Duodenal mucosa (tissue), 2 donors: Measurements from ENCODE around the gene FMO2.

Source experiments
- H3K27ac ChIP-seq: one replicate; pipeline ENCODE4 v1.7.0; 2013; ENCODE audit warnings: low read depth, low read length
- H3K27me3 ChIP-seq, 2 donors: one replicate each; pipeline ENCODE4 v1.7.0; 2013; ENCODE audit warnings: low read length in 2 of 2, control low read depth in 1 of 2; ENCODE audit not compliant: insufficient read depth in 2 of 2, control insufficient read depth in 1 of 2
- H3K36me3 ChIP-seq, 2 donors: one replicate each; pipeline ENCODE4 v1.7.0; 2013; ENCODE audit warnings: low read length in 2 of 2, control low read depth in 1 of 2; ENCODE audit not compliant: insufficient read depth in 2 of 2, control insufficient read depth in 1 of 2
- H3K4me1 ChIP-seq, 2 donors: one replicate each; pipeline ENCODE4 v1.7.0; 2013; ENCODE audit warnings: low read length in 2 of 2, control low read depth in 1 of 2; ENCODE audit not compliant: insufficient read depth in 2 of 2, control insufficient read depth in 1 of 2
- H3K4me3 ChIP-seq, 2 donors: one replicate each; pipeline ENCODE4 v1.7.0; 2013; ENCODE audit warnings: low read length in 2 of 2, low read depth in 1 of 2
- H3K9ac ChIP-seq, 2 donors: one replicate each; pipeline ENCODE4 v1.7.0; 2013; ENCODE audit warnings: low read length in 2 of 2, low read depth in 1 of 2
- H3K9me3 ChIP-seq, 2 donors: one replicate each; pipeline ENCODE4 v1.7.0; 2013; ENCODE audit warnings: low read length in 2 of 2, control low read depth in 1 of 2; ENCODE audit not compliant: control insufficient read depth in 1 of 2

FMO2 gene

GRCh38 chr1:171185091-171185490 is at the start of gene FMO2:
Gene FMO2, plus strand, starts transcription at chr1:171185300. Its CDS starts 414 bp downstream, at chr1:171185714.
- H3K36me3 ChIP-seq = no peaks in the 10 kb centered on the region
- H3K4me3 ChIP-seq = no peak within 1 kb of the TSS
- no peak within 1 kb of the TSS for H3K27ac ChIP-seq
- H3K27me3 ChIP-seq = no peaks in the 10 kb centered on the region
- H3K4me1 ChIP-seq = peaks cover 0 to 11% of the 10 kb centered on the region in 2 donors
- H3K9me3 ChIP-seq = no peaks in the 10 kb centered on the region
- H3K9ac ChIP-seq = no peak within 1 kb of the TSS

- Histone ChIP-seq H3K9me3 (no peaks in the 10 kb centered on the region), H3K36me3 (no peaks in the 10 kb centered on the region), H3K9ac (no peak overlapping the region), H3K27me3 (no peaks in the 10 kb centered on the region), H3K27ac (no peak overlapping the region), H3K4me1 (peaks cover 4 to 8% of the 10 kb centered on the region in 2 donors), H3K4me3 (no peak overlapping the region)
Observed at GRCh38 chr1:171137580-171137979, 47.5 kb upstream of the FMO2 start.

GRCh38 chr1:171138980-171139379 is 46.1 kb upstream of the FMO2 start:
- Histone ChIP-seq H3K36me3 (no peaks in the 10 kb centered on the region), H3K9ac (no peak overlapping the region), H3K27ac (no peak overlapping the region), H3K4me1 (peaks cover 4 to 8% of the 10 kb centered on the region in 2 donors), H3K9me3 (no peaks in the 10 kb centered on the region), H3K27me3 (no peaks in the 10 kb centered on the region), H3K4me3 (no peak overlapping the region)

GRCh38 chr1:171139890-171140289 is 45.2 kb upstream of the FMO2 start:
- no peaks in the 10 kb centered on the region for H3K27me3 ChIP-seq
- H3K4me3 ChIP-seq = no peak overlapping the region
- no peaks in the 10 kb centered on the region for H3K9me3 ChIP-seq
- no peak overlapping the region for H3K9ac ChIP-seq
- no peak overlapping the region for H3K27ac ChIP-seq
- H3K4me1 ChIP-seq = peaks cover 4 to 8% of the 10 kb centered on the region in 2 donors
- no peaks in the 10 kb centered on the region for H3K36me3 ChIP-seq

- Histone ChIP-seq H3K36me3 (no peaks in the 10 kb centered on the region), H3K9ac (no peak overlapping the region), H3K27ac (no peak overlapping the region), H3K9me3 (no peaks in the 10 kb centered on the region), H3K4me1 (peaks cover 4 to 8% of the 10 kb centered on the region in 2 donors), H3K4me3 (no peak overlapping the region), H3K27me3 (no peaks in the 10 kb centered on the region)
Observed at GRCh38 chr1:171140401-171140800, 44.7 kb upstream of the FMO2 start.

- H3K9me3 ChIP-seq = no peaks in the 10 kb centered on the region
- H3K4me1 ChIP-seq = peaks cover 4 to 8% of the 10 kb centered on the region in 2 donors
- no peak overlapping the region for H3K4me3 ChIP-seq
- no peaks in the 10 kb centered on the region for H3K36me3 ChIP-seq
- H3K9ac ChIP-seq = no peak overlapping the region
- peak overlapping the region; percentile 46 for H3K27ac ChIP-seq
- H3K27me3 ChIP-seq = no peaks in the 10 kb centered on the region
Observed at GRCh38 chr1:171140956-171141687, 44.0 kb upstream of the FMO2 start.

- Histone ChIP-seq H3K27ac (no peak overlapping the region), H3K4me1 (peaks cover 4 to 8% of the 10 kb centered on the region in 2 donors), H3K27me3 (no peaks in the 10 kb centered on the region), H3K36me3 (no peaks in the 10 kb centered on the region), H3K9ac (no peak overlapping the region), H3K9me3 (no peaks in the 10 kb centered on the region), H3K4me3 (no peak overlapping the region)
Observed at GRCh38 chr1:171141688-171142415, 43.2 kb upstream of the FMO2 start.

GRCh38 chr1:171142416-171143385 is 42.4 kb upstream of the FMO2 start:
- H3K4me3 ChIP-seq = peak overlapping the region in 1 of 2 donors; percentile 3
- no peak overlapping the region for H3K27ac ChIP-seq
- peaks cover 4 to 8% of the 10 kb centered on the region in 2 donors for H3K4me1 ChIP-seq
- no peaks in the 10 kb centered on the region for H3K36me3 ChIP-seq
- H3K9ac ChIP-seq = no peak overlapping the region
- no peaks in the 10 kb centered on the region for H3K9me3 ChIP-seq
- H3K27me3 ChIP-seq = no peaks in the 10 kb centered on the region

- no peak overlapping the region for H3K27ac ChIP-seq
Observed at GRCh38 chr1:171150156-171150555, 34.9 kb upstream of the FMO2 start.

More at GRCh38 chr1:171150156-171150555, 34.9 kb upstream of the FMO2 start:
- H3K4me1 ChIP-seq = no peaks in the 10 kb centered on the region
- no peaks in the 10 kb centered on the region for H3K27me3 ChIP-seq
- H3K9ac ChIP-seq = no peak overlapping the region
- no peaks in the 10 kb centered on the region for H3K9me3 ChIP-seq
- no peak overlapping the region for H3K4me3 ChIP-seq
- no peaks in the 10 kb centered on the region for H3K36me3 ChIP-seq
